Progenitor cell of endocrine pancreas (in vitro differentiated cells): ENCODE data around the gene AGR3. TPM values are rescaled to one million over a fixed set of nuclear protein-coding genes. Genes with fewer than 3 reads are reported as not detected.
"Not testable (repeated sequence)": the region's sequence is repeated elsewhere in the genome, so short reads cannot be mapped to it uniquely, and the experiment has no call there.

Experiments
- DNase-seq: peaks from one replicate; pipeline ENCODE4 v3.0.0; 2021; ENCODE audit warnings: low spot score; ENCODE audit not compliant: unreplicated experiment
- H3K27ac Mint-ChIP-seq: 2 replicates; pipeline ENCODE4 v1.8.0; 2021; ENCODE audit warnings: mild to moderate bottlenecking, moderate library complexity, mixed read lengths
- H3K27me3 Mint-ChIP-seq: 2 replicates; pipeline ENCODE4 v1.8.0; 2021; ENCODE audit warnings: mixed read lengths
- H3K36me3 Mint-ChIP-seq: 2 replicates; pipeline ENCODE4 v1.8.0; 2022; ENCODE audit warnings: mixed read lengths; ENCODE audit not compliant: insufficient read depth
- H3K4me1 Mint-ChIP-seq: 2 replicates; pipeline ENCODE4 v1.8.0; 2021; ENCODE audit warnings: low read depth, mixed read lengths
- H3K4me3 Mint-ChIP-seq: 2 replicates; pipeline ENCODE4 v1.8.0; 2021; ENCODE audit warnings: low read depth, mild to moderate bottlenecking, moderate library complexity, mixed read lengths
- H3K9me3 Mint-ChIP-seq: 2 replicates; pipeline ENCODE4 v1.8.0; 2021; ENCODE audit warnings: low read depth, mixed read lengths
- total RNA-seq: library from RNA; stranded (reverse); gene quantifications from 2 replicates; pipeline ENCODE4 v1.2.1, GENCODE V29; 2021
- TF ChIP-seq, protein P1 (sequence below): fragments of 200-600 bp; sonication (generic); IDR thresholded peaks from one replicate; pipeline ENCODE4 v1.5.0; 2021; ENCODE audit warnings: antibody characterized with exemption, mild to moderate bottlenecking; ENCODE audit not compliant: unreplicated experiment

The AGR3 gene
- total RNA-seq, 1 donor from 2014 or later: 5.8 TPM

DNA sequence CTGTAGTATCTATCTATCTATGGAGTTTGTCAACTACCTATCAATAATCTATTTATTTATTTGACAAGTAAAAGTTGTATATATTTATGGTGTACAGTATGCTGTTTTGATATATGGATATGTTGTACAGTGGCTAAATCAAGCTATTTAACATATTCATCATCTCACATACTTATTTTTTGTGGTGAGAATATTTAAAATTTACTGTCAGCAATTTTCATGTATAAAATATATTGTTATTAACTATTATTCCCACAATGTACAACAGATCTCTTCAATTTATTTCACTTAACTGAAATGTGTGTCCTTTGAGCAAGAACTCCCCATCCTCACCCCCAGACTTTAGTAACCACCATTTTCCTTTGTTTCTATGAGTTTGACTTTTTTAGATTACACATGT, 14.5 kb downstream of the AGR3 start:
- TF ChIP-seq, protein P1, sequence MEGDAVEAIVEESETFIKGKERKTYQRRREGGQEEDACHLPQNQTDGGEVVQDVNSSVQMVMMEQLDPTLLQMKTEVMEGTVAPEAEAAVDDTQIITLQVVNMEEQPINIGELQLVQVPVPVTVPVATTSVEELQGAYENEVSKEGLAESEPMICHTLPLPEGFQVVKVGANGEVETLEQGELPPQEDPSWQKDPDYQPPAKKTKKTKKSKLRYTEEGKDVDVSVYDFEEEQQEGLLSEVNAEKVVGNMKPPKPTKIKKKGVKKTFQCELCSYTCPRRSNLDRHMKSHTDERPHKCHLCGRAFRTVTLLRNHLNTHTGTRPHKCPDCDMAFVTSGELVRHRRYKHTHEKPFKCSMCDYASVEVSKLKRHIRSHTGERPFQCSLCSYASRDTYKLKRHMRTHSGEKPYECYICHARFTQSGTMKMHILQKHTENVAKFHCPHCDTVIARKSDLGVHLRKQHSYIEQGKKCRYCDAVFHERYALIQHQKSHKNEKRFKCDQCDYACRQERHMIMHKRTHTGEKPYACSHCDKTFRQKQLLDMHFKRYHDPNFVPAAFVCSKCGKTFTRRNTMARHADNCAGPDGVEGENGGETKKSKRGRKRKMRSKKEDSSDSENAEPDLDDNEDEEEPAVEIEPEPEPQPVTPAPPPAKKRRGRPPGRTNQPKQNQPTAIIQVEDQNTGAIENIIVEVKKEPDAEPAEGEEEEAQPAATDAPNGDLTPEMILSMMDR: no peak
- Mint-ChIP-seq H3K36me3 (peaks cover 7% of the 10 kb centered on the region), H3K4me3 (no peak overlapping the region), H3K9me3 (peaks cover 11% of the 10 kb centered on the region), H3K27me3 (no peaks in the 10 kb centered on the region), H3K4me1 (peaks cover 2% of the 10 kb centered on the region), H3K27ac (no peak overlapping the region)
- DNase-seq: no peak

DNA sequence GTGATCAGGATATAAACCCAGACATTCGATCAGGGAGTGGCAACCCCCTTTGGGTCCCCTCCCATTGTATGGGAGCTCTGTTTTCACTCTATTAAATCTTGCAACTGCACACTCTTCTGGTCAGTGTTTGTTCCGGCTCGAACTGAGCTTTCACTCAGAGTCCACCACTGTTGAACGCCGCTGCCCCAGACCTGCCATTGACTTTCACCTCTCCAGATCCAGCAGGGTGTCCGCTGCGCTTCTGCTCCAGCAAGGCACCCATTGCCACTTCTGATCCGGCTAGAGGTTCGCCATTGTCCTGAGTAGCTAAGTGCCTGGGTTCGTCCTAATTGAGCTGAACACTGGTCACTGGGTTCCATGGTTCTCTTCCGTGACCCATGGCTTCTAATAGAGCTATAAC, 28.6 kb downstream of the AGR3 start:
- H3K27me3 Mint-ChIP-seq, H3K4me3 Mint-ChIP-seq, H3K36me3 Mint-ChIP-seq, H3K27ac Mint-ChIP-seq, DNase-seq, H3K4me1 Mint-ChIP-seq, H3K9me3 Mint-ChIP-seq: not testable (repeated sequence)

DNA sequence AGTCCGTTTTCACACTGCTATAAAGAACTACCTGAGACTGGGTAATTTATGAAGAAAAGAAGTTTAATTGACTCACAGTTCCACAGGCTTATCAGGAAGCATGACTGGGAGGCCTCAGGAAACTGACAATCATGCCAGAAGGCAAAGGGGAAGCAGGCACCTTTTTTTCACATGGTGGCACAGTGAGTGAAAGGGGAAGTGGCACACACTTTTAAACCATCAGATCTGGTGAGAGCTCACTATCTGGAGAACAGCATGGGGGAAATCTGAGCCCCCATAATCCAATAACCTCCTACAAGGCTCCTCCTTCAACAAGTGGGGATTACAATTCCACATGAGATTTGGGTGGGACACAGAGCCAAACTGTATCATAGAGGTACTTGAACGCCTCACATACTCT, 30.0 kb downstream of the AGR3 start:
- TF ChIP-seq, protein P1: no peak
- Mint-ChIP-seq H3K27me3 (no peaks in the 10 kb centered on the region), H3K4me1 (peaks cover 17% of the 10 kb centered on the region), H3K4me3 (no peak overlapping the region), H3K27ac (no peak overlapping the region), H3K36me3 (no peaks in the 10 kb centered on the region), H3K9me3 (peaks cover 4% of the 10 kb centered on the region)
- no peak for DNase-seq

DNA sequence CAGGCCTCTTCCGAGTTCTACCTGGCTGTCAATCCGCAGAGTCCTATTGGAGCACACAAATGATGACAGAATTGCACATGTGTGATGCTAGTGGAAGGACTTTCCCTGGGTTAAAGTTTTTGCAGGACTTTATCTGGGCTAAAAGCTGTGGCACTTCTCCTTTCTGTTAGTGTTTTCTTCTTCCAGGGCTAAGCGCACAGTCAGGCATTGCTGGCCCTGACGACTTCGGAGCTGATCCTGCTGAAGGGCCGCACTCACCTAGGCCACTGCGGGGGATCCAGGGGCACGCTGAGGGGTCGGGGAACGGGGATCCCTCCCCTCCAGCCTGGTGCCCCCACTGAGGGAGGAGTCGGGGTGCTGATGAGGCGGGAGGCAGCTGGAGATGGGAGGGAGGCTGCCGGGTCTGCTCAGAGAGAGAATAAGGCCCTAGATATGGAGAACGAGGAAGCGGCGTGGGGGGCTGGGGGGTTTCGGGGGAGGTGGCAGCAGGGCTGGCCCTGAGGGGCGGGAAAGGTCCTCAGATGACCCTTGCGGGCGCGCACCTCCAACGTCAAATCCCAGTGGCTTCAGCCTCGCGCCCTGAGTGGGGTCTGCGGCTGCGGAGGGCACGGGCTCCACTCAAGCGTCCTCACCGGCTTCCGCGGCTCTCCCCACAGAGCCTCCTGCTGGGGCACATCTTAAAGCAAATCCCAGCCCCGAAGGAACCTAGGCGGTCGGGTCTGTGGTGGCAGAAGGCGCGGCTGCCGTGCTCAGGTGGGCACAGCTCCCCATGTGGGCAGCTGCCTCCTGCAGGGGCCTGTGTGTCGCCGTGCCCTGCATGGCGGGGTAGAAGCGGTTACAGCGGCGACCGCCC, 30.9 kb downstream of the AGR3 start:
- no peak overlapping the region for H3K27ac Mint-ChIP-seq
- no peaks in the 10 kb centered on the region for H3K36me3 Mint-ChIP-seq
- H3K4me3 Mint-ChIP-seq: no peak overlapping the region
- DNase-seq: no peak
- H3K4me1 Mint-ChIP-seq: peaks cover 23% of the 10 kb centered on the region
- H3K27me3 Mint-ChIP-seq: no peaks in the 10 kb centered on the region
- TF ChIP-seq, protein P1: no peak
- H3K9me3 Mint-ChIP-seq: peaks cover 4% of the 10 kb centered on the region

DNA sequence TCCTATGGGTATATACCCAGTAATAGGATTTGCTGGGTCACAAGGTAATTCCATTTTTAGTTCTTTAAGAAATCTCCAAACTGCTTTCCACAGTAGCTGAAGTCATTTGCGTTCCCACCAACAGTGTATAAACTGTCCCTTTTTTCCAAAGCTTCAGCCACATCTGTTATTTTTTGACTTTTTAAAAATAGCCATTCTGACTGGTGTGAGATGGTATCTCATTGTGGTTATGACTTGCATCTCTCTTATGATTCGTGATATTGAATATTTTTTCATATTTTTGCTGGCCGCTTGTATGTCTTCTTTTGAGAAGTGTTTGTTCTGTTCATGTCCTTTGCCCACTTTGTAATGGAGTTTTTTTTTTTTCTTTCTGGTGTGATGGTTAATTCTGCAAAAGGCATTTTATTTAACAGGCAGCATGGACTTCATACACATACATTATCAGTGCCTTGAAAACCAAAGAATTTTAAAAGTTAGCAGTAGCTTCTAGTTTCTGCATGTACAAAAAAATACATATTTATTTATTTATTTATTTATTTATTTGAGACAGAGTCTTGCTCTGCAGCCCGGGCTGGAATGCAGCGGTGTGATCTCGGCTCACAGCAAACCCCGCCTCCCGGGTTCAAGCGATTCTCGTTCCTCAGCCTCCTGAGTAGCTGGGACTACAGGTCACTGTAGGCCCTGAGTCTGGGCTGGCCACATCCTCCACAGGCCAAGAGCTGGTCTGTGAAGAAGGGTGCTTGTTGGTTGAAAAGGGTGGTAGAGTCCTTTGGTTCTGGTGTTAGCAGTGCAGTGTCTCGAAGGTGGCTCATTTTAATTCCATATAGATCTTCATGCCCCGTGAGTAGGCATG, 32.3 kb downstream of the AGR3 start:
- TF ChIP-seq, protein P1: no peak
- Mint-ChIP-seq H3K36me3 (no peaks in the 10 kb centered on the region), H3K27ac (no peak overlapping the region), H3K4me3 (no peak overlapping the region), H3K9me3 (peaks cover 7% of the 10 kb centered on the region), H3K27me3 (no peaks in the 10 kb centered on the region), H3K4me1 (peaks cover 26% of the 10 kb centered on the region)
- DNase-seq: no peak
